Natural killer cell (primary cell): ENCODE measurements around the gene STT3B. TPM values are rescaled to one million over a fixed set of nuclear protein-coding genes. Genes with fewer than 3 reads are reported as not detected.

Experiments
- ATAC-seq, 3 donors: fragments of 150-1000 bp in 2 of 3; fragments of 200-7000 bp in 1 of 3; cut with Tn5 transposase; 1 replicate in 1 of 3; 2 replicates in 2 of 3; pipeline ENCODE4 v1.10.0; 2021; ENCODE audit warnings: mild to moderate bottlenecking in 2 of 3, moderate library complexity in 2 of 3
- DNase-seq, 2 donors: peaks; one replicate each; pipeline versions ENCODE4 v3.0.0 to v3.0.0-alpha.2; 2013 to 2021; ENCODE audit warnings: mixed read lengths in 1 of 2
- H3K27ac ChIP-seq: one replicate; pipeline ENCODE4 v1.5.1; 2013; ENCODE audit warnings: mild to moderate bottlenecking, low read length
- H3K27me3 ChIP-seq: one replicate; pipeline ENCODE4 v1.6.1; 2013; ENCODE audit warnings: low read length; ENCODE audit not compliant: control insufficient read depth, insufficient read depth
- H3K36me3 ChIP-seq: one replicate; pipeline ENCODE4 v1.6.1; 2013; ENCODE audit warnings: low read length; ENCODE audit not compliant: control insufficient read depth, insufficient read depth
- H3K4me1 ChIP-seq: one replicate; pipeline ENCODE4 v1.6.1; 2013; ENCODE audit warnings: low read length; ENCODE audit not compliant: control insufficient read depth, insufficient read depth
- H3K4me3 ChIP-seq: one replicate; pipeline ENCODE4 v1.5.1; 2013; ENCODE audit warnings: low read length
- H3K9me3 ChIP-seq: one replicate; pipeline ENCODE4 v1.6.1; 2013; ENCODE audit warnings: low read length; ENCODE audit not compliant: control insufficient read depth, insufficient read depth
- H3K27ac Mint-ChIP-seq, 2 donors: one replicate each; pipeline ENCODE4 v1.8.0; 2022; ENCODE audit warnings: mild to moderate bottlenecking in 2 of 2, mixed read lengths in 2 of 2, moderate library complexity in 1 of 2
- H3K27me3 Mint-ChIP-seq, 2 donors: one replicate each; pipeline ENCODE4 v1.8.0; 2022; ENCODE audit warnings: low read depth in 2 of 2, mixed read lengths in 2 of 2
- H3K36me3 Mint-ChIP-seq: one replicate; pipeline ENCODE4 v1.8.0; 2022; ENCODE audit warnings: mixed read lengths
- H3K4me1 Mint-ChIP-seq, 2 donors: one replicate each; pipeline ENCODE4 v1.8.0; 2022; ENCODE audit warnings: mixed read lengths in 2 of 2
- H3K4me3 Mint-ChIP-seq: one replicate; pipeline ENCODE4 v1.8.0; 2022; ENCODE audit warnings: mild to moderate bottlenecking, moderate library complexity, mixed read lengths
- H3K9me3 Mint-ChIP-seq, 2 donors: one replicate each; pipeline ENCODE4 v1.8.0; 2022; ENCODE audit warnings: mixed read lengths in 2 of 2
- CTCF ChIP-seq: fragments of 200-600 bp; IDR thresholded peaks from one replicate; pipeline ENCODE4 v1.8.0; 2022; ENCODE audit warnings: antibody characterized with exemption
- WGBS: methylation state at CpG from one replicate; pipeline ENCODE4 v1.1.7; 2013; ENCODE audit warnings: missing lambda C conversion rate; ENCODE audit not compliant: insufficient coverage; 5-methylcytosine and 5-hydroxymethylcytosine counted together
- intact Hi-C: fragments of 100-400 bp; cut with micrococcal nuclease; formaldehyde crosslinking; loops from one replicate; pipeline ENCODE4 v1.14.2; 2022
- total RNA-seq, 4 donors: library from RNA; stranded (reverse); fragments of 120-200 nt in 1 of 4; gene quantifications; one replicate each; pipeline versions ENCODE4 v1.2.3 to v1.2.4, GENCODE V29; 2013 to 2022

The STT3B gene
- total RNA-seq, 3 donors from 2014 or later (not counting 1 experiment from before 2014, with no cell fraction given) = 83.4 to 132 (median 99.0) TPM

- Mint-ChIP-seq H3K36me3 (no peaks in the 10 kb centered on the region), H3K4me3 (no peak overlapping the region), H3K9me3 (no peaks in the 10 kb centered on the region), H3K4me1 (peaks cover 39 to 50% of the 10 kb centered on the region in 2 donors), H3K27me3 (no peaks in the 10 kb centered on the region), H3K27ac (peak overlapping the region; percentile 22 to 43)
- no CpG with 5 or more reads among the region's 1 CpG for WGBS
- TF ChIP-seq CTCF = no peak
- H3K4me1 ChIP-seq = peaks cover 7% of the 10 kb centered on the region
- intact Hi-C loops = no loop called here
- H3K36me3 ChIP-seq = peaks cover 15% of the 10 kb centered on the region
- no peaks in the 10 kb centered on the region for H3K9me3 ChIP-seq
- H3K27me3 ChIP-seq = no peaks in the 10 kb centered on the region
- H3K4me3 ChIP-seq = no peak overlapping the region
- ATAC-seq (peak; percentile 39 to 74 (median 52)), DNase-seq (no peak)
- H3K27ac ChIP-seq = no peak overlapping the region
Measured at GRCh38 chr3:31576521-31576920, 43.8 kb downstream of the STT3B start.

GRCh38 chr3:31577232-31577631, 44.5 kb downstream of the STT3B start:
- H3K27ac ChIP-seq = no peak overlapping the region
- no peak overlapping the region for H3K4me3 Mint-ChIP-seq
- peaks cover 18% of the 10 kb centered on the region for H3K36me3 ChIP-seq
- DNase-seq (no peak), ATAC-seq (no peak)
- no peaks in the 10 kb centered on the region for H3K27me3 Mint-ChIP-seq
- intact Hi-C loops = no loop called here
- H3K4me3 ChIP-seq = no peak overlapping the region
- H3K9me3 Mint-ChIP-seq = no peaks in the 10 kb centered on the region
- TF ChIP-seq CTCF = no peak
- no peaks in the 10 kb centered on the region for H3K27me3 ChIP-seq
- peaks cover 46 to 57% of the 10 kb centered on the region in 2 donors for H3K4me1 Mint-ChIP-seq
- no peaks in the 10 kb centered on the region for H3K9me3 ChIP-seq
- H3K36me3 Mint-ChIP-seq = no peaks in the 10 kb centered on the region
- H3K4me1 ChIP-seq = peaks cover 7% of the 10 kb centered on the region
- H3K27ac Mint-ChIP-seq = peak overlapping the region in 1 of 2 donors; percentile 22

GRCh38 chr3:31579828-31580227, 47.1 kb downstream of the STT3B start:
- H3K4me3 Mint-ChIP-seq = no peak overlapping the region
- 93% methylated on average over 5 of the region's 7 CpGs for WGBS
- Histone ChIP-seq H3K27ac (no peak overlapping the region), H3K4me3 (no peak overlapping the region), H3K36me3 (peaks cover 18% of the 10 kb centered on the region), H3K4me1 (peaks cover 3% of the 10 kb centered on the region), H3K9me3 (no peaks in the 10 kb centered on the region), H3K27me3 (no peaks in the 10 kb centered on the region)
- H3K4me1 Mint-ChIP-seq = peaks cover 64 to 72% of the 10 kb centered on the region in 2 donors
- no peaks in the 10 kb centered on the region for H3K36me3 Mint-ChIP-seq
- H3K27me3 Mint-ChIP-seq = no peaks in the 10 kb centered on the region
- H3K27ac Mint-ChIP-seq = no peak overlapping the region
- no peak for TF ChIP-seq CTCF
- ATAC-seq (no peak), DNase-seq (no peak)
- no peaks in the 10 kb centered on the region for H3K9me3 Mint-ChIP-seq
- intact Hi-C loops = no loop called here

GRCh38 chr3:31580645-31581044, 47.9 kb downstream of the STT3B start:
- Mint-ChIP-seq H3K36me3 (no peaks in the 10 kb centered on the region), H3K4me1 (peaks cover 59 to 67% of the 10 kb centered on the region in 2 donors), H3K9me3 (no peaks in the 10 kb centered on the region), H3K4me3 (no peak overlapping the region), H3K27ac (no peak overlapping the region), H3K27me3 (no peaks in the 10 kb centered on the region)
- ATAC-seq (no peak), DNase-seq (no peak)
- Histone ChIP-seq H3K27me3 (no peaks in the 10 kb centered on the region), H3K4me3 (no peak overlapping the region), H3K4me1 (peaks cover under 1% of the 10 kb centered on the region), H3K9me3 (no peaks in the 10 kb centered on the region), H3K27ac (no peak overlapping the region), H3K36me3 (peaks cover 18% of the 10 kb centered on the region)
- no peak for TF ChIP-seq CTCF
- no CpG with 5 or more reads among the region's 2 CpGs for WGBS
- intact Hi-C loops = no loop called here
